GM18861 (cell line): ENCODE measurements around the gene YTHDF1.
A peak's percentile ranks its signal among the peaks of the same experiment; 100 is the strongest.
"Not testable (repeated sequence)": the region's sequence is repeated elsewhere in the genome, so short reads cannot be mapped to it uniquely, and the experiment has no call there.

ENCODE experiments used
- ATAC-seq: cut with Tn5 transposase; IDR thresholded peaks from one replicate; pipeline ENCODE4 v1.9.1; 2021; ENCODE audit not compliant: unreplicated experiment

Gene YTHDF1

GRCh38 chr20:63216041-63216848, at the start of gene YTHDF1:
Gene YTHDF1 (minus strand): TSS chr20:63216131. CDS start chr20:63215892, 239 bp downstream.
- peak; percentile 85 for ATAC-seq

- no peak for ATAC-seq
Measured at GRCh38 chr20:63264519-63264918, 48.6 kb upstream of the YTHDF1 start.

DNA sequence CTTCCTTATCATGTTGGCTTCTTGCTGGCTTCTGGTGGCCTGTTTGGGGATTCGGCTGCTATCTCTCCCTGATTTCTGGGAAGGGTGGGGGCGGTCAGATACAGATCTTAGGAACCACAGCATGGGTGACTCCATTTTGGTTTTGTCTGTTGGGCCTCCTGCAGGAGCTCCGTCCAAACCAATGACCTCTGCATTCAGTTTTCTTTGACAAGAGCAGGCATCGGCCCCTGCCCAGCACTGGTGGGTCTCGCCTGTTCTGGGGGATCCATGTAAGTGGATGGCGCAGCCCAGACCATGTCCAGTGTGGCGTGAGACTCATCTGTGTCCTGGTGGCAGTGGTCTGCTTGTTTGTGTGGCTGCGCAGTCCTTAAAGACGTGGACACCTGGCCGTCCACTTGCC, 48.1 kb upstream of the YTHDF1 start:
- no peak for ATAC-seq

DNA sequence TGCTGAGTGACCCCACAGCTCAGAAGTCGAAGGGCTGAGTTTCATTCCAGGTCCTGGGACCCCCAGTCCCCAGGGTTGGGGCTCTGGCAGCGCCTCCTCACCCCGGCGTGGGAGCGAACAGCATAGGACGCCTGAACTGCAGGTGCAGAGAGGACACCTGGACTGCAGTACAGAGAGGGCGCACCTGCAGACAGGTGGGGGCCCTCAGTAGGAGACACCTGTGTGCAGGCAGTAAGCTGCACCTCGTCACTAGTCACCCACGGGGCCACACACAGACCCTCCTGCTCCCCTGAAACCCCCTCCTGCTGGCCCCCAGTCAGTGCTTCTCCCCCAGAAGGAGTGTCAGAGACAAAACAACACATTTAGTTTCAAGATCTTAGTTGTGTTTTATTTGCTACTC, 46.9 kb upstream of the YTHDF1 start:
- ATAC-seq, result no peak

DNA sequence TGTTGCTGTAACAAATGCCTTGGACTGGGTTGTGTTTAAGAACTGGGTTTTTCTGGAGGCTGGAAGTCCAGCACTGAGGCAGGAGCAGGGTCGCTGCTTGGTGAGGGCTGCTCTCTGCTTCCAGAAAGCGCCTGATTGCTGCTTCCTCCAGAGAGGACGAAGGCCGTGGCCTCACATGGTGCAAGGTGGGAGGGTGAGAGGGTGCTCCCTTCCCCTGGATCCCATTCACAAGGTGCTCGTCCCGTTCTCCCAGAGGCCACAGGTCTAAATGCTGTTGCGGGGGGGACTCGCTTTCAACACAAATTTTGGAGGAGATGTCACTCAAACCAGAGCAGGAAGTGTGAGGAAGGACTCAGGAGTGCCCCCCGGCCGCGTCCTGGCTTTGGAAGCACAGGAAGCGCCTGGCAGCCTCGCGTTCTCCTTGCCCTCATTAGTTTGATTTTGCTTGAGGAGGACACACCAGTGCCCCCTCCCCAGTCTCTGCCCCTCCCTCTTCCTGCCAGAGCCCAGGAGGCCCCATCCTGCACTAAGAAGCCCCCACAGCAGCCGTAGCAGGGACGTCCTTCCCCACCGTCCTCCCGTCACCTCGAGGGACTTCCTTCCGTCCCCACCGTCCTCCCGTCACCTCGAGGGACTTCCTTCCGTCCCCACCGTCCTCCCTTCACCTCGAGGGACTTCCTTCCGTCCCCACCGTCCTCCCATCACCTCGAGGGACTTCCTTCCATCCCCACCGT, 46.0 kb upstream of the YTHDF1 start:
- no peak for ATAC-seq

GRCh38 chr20:63261060-63261794, 45.3 kb upstream of the YTHDF1 start:
- ATAC-seq, result no peak

GRCh38 chr20:63260521-63260920, 44.6 kb upstream of the YTHDF1 start:
- no peak for ATAC-seq

DNA sequence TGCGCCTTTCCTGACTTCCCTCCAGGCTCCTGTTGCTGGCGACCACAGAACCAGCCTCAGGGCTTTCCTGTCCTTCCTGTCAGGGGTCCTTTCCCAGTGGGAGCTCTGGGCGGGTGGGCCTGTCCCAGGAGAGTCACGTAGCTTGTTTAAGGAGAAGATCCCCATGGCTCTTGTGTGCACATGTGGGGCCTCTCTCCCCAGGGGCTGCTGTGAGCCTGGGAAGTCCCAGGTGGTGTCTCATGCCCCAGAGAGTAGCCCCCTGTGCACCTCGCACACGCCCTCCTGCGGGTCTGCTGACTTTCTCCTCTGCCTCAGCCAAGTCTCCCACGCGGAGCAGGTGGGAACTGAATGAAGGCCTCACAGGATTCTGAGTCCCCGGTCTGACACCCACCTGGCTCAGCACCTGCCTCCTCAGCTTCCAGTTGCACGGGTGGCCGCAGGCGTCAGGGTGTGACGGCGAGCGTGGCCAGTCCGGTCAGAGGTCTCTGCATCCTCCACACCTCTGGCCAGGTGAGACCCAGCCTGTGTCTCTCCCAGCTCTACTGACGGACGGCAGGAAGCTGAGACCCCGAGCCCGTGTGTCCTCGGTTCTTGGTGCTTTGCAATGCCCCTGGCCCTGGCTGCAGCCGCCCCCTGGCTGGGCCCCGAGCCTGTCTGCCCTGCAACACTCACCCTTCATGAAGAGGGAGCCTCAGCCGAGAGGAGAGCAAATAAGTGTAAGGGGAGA, 44.0 kb upstream of the YTHDF1 start:
- no peak for ATAC-seq

DNA sequence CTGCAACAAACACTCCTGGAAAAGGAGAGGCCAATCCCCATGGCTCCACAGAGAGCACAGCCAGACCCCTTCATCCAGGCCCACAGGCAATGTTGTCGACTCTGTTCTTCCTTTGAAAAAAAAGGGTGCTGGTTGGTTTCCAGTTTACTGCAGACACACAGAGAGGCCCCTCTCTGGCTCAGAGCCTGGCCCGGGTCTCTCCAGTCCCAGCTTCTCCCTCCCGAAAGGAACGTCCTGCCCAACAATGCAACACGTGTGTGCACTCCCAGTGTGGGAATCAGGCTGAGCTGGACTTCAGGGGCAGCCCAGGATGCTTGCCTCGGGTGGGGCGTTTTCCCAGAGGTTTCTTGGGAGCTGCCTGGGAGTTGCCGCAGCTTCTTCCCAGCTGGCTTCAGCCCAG, 42.9 kb upstream of the YTHDF1 start:
- no peak for ATAC-seq

DNA sequence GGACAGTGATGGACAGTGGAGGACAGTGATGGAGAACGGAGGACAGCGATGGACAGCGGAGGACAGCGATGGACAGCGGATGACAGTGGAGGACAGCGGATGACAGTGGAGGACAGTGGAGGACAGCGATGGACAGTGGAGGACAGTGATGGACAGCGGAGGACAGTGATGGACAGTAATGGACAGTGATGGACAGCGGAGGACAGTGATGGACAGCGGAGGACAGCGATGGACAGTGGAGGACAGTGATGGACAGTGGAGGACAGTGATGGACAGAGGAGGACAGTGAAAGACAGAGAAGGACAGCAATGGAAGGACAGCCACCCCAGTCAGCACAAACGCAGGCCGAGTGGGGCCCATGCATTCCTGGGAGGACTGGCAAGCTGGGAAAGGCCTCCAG, 41.7 kb upstream of the YTHDF1 start:
- ATAC-seq, result no peak

DNA sequence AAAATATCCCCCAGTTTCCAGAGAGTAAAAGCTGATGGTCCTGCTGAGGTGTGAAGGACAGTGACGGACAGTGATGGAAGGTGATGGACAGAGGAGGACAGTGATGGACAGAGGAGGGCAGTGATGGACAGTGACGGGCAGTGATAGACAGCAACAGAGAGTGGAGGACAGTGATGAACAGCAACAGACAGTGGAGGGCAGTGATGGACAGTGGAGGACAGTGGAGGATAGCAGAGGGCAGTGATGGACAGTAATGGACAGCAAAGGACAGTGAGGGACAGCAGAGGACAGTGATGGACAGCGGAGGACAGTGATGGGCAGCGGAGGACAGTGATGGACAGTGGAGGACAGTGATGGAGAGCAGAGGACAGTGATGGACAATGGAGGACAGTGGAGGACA, 41.0 kb upstream of the YTHDF1 start:
- no peak for ATAC-seq

DNA sequence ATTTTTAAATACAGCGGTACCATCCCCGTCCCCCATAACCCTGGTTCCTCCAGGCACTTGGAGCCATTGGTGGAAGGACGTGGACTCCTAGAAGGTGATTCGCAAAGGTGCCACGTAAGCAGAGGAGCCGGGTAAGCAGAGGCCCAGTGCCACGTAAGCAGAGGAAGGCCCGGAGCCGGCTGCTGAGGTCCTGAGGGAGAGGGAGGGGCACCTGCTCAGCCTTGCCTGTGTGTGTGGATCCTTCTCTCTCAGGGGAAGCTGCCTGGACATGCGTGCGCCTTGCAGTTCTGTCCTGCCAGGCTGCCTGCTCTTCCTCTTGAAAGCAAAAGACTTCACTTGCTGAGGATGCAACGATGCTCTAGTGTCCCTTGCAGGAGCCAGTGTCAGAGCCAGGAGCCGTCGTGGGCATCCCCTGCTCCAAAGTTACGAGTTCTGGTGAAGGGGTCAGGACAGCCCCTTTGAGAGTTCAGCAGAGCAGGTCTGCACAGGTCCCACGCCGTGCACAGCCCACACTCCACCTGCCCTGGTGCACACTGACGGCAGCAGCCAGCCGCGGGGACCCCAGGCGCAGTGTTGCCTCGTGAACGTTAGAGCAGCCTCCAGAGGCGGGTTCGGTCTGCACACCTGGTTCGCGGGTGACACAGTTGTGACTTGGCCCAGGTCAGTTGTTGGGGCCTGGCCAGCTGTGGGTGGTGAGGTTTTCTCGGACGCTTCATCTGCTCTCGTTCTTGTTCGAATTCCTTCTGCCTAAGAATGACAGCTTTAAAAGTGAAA, 40.2 kb upstream of the YTHDF1 start:
- no peak for ATAC-seq

DNA sequence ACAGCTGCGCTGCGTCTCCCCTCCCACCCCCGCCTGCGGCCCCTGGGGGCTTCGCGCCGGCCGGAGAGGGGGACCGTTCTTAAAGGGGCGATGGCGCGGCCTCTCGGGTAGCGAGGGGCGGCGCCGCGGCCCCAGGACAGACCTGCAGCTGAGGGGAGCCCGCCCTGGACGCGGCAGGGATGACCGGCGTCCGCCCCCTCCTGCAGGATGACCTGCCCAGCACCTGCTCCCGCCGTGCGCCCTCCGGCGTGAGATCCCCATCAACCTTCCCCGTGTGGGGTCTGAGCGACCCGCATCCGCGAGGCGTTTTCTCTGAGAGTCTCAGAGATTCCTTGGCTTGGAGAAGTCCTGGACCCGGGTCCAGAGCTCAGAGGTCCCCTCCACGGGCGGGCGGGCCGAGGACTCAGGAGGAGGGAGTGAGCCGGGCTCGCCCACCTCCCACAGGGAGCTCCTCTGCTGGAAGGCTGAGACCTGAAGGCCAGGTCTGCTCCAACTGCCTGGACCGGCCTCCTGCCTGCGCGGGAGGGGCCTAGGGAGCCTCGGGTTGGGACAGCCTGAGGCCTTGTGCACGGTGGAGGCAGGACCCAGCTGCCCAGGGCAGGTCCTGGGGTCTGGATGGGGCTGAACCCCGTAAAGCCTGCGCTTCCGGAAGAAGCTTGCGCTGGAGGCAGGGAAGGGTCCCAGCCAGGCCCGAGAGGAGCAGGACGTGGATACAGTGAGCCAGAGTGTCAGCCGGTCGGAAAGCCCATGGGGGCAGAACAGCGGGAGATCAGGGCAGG, 38.9 kb upstream of the YTHDF1 start:
- no peak for ATAC-seq

- ATAC-seq, result no peak
Measured at GRCh38 chr20:63254232-63254605, 38.3 kb upstream of the YTHDF1 start, which contains the start of gene NKAIN4. Gene NKAIN4 (minus strand): TSS chr20:63254463. CDS start chr20:63254450, 13 bp downstream.

DNA sequence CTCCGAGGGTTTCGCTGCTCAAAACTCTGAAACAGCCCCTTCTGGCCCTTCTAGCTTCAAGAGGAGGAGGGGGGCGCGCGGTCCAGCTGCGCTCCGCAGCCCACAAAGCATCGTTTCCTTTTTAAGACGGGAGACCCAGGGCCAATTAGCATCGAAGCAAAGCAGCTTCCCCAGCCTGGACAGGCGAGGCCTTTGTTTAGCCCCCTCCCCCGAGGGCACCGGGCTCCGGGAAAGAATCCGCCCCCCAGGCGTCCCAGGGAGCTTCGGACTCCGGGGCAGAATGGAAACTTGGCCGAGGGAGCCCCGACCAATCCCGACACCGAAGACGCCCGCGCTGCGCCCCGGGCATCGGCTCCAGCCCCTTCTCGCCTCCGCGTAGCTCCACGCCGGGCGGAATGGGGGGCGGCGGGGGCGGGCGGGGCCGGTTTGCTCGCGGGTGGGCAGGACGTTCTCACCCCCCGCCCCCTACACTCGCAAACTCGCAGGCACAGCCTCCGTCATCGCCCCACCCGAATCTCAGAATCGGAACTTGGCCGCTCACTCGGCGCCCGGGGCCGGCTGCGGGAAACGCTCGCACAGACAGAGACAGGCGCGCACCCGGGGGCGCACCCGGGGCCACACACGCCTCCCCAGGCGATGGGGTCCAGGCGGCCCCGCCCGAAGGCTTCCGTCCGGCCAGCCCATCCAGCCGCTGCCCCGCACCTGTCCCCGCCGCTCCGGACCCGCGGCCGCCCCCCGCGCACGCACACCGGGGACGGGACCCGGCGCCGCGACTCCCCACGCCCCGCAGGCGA, 37.7 kb upstream of the YTHDF1 start:
- no peak for ATAC-seq

- ATAC-seq, result no peak
Measured at GRCh38 chr20:63253065-63253437, 37.1 kb upstream of the YTHDF1 start.

DNA sequence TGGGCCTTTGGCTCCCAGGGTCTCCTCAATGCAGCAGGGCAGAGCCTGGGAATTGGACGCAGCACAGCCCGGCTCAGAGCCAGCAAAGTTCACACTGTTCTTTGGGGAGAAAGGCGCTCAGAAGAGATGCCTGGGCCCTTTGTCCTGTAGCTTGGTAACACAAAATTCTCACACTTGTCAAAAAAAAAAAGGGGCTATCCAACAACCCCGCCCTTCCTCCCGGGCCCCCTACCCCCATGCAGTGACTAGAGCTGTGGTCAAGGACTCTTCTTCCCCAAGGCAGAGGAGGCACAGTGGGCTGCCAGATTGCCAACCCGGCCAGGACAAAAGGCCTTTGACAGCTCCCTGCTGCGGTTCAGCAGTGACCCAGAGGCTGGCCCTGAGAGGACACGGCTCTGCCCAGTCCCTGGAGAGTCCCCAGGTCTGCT, 36.4 kb upstream of the YTHDF1 start:
- no peak for ATAC-seq

- ATAC-seq, result not testable (repeated sequence)
Measured at GRCh38 chr20:63251350-63251749, 35.4 kb upstream of the YTHDF1 start.

DNA sequence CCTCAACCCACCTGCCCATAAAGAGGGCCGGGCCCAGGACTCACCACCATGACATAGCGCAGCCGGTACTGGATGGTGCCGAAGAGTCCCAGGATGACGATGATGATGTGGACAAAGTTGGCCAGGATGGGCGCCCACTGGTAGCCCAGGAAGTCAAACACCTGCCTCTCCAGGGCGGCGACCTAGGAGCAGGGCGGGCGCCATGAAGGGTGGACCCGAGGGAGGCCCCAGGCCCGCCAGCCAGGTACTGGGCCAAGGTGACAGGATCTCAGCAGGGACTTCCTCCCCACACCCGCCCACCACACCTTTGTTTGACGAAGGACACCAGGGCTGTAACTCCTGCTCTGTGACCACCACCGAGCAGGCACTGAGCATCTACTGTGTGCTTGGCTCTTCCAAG, 34.0 kb upstream of the YTHDF1 start:
- ATAC-seq, result no peak
